Endothelial cell (in vitro differentiated cells): ENCODE measurements around the gene FGR. TPM values are rescaled to one million over a fixed set of nuclear protein-coding genes. Genes with fewer than 3 reads are reported as not detected.

Experiments used
- DNase-seq: peaks from one replicate; pipeline ENCODE4 v3.0.0; 2021; ENCODE audit warnings: low spot score
- H3K27ac Mint-ChIP-seq: one replicate; pipeline ENCODE4 v1.8.0; 2021; ENCODE audit warnings: mixed read lengths, inconsistent platforms; ENCODE audit not compliant: unreplicated experiment
- H3K27me3 Mint-ChIP-seq: one replicate; pipeline ENCODE4 v1.8.0; 2021; ENCODE audit warnings: mild to moderate bottlenecking, moderate library complexity, mixed read lengths, inconsistent platforms; ENCODE audit not compliant: unreplicated experiment
- H3K36me3 Mint-ChIP-seq: one replicate; pipeline ENCODE4 v1.8.0; 2021; ENCODE audit warnings: mild to moderate bottlenecking, low read depth, mixed read lengths, inconsistent platforms; ENCODE audit not compliant: unreplicated experiment
- H3K4me1 Mint-ChIP-seq: one replicate; pipeline ENCODE4 v1.8.0; 2021; ENCODE audit warnings: mild to moderate bottlenecking, mixed read lengths, inconsistent platforms; ENCODE audit not compliant: unreplicated experiment
- H3K4me3 Mint-ChIP-seq: one replicate; pipeline ENCODE4 v1.8.0; 2021; ENCODE audit warnings: mild to moderate bottlenecking, mixed read lengths, inconsistent platforms; ENCODE audit not compliant: unreplicated experiment
- H3K9me3 Mint-ChIP-seq: one replicate; pipeline ENCODE4 v1.8.0; 2021; ENCODE audit warnings: mixed read lengths, inconsistent platforms; ENCODE audit not compliant: unreplicated experiment
- total RNA-seq: library from RNA; stranded (reverse); fragmentation: NEBNext Ultra II Directional; extraction: Animal tissue kit (Norgen Biotek cat#: 25700); gene quantifications from one replicate; pipeline ENCODE4 v1.2.1, GENCODE V29; 2021; ENCODE audit not compliant: unreplicated experiment
- TF ChIP-seq, protein P1 (sequence below): fragments of 200-600 bp; sonication (generic); IDR thresholded peaks from one replicate; pipeline ENCODE4 v1.5.0; 2021; ENCODE audit warnings: antibody characterized with exemption; ENCODE audit not compliant: unreplicated experiment

Gene FGR
- total RNA-seq, 1 donor from 2014 or later: 0.46 TPM

GRCh38 chr1:27618341-27619082, 16.5 kb downstream of the FGR start:
- DNase-seq: no peak
- Mint-ChIP-seq H3K9me3 (no peaks in the 10 kb centered on the region), H3K27me3 (peaks cover 12% of the 10 kb centered on the region), H3K27ac (peak overlapping the region; percentile 27), H3K4me1 (peaks cover 10% of the 10 kb centered on the region), H3K36me3 (no peaks in the 10 kb centered on the region), H3K4me3 (no peak overlapping the region)
- TF ChIP-seq, protein P1, sequence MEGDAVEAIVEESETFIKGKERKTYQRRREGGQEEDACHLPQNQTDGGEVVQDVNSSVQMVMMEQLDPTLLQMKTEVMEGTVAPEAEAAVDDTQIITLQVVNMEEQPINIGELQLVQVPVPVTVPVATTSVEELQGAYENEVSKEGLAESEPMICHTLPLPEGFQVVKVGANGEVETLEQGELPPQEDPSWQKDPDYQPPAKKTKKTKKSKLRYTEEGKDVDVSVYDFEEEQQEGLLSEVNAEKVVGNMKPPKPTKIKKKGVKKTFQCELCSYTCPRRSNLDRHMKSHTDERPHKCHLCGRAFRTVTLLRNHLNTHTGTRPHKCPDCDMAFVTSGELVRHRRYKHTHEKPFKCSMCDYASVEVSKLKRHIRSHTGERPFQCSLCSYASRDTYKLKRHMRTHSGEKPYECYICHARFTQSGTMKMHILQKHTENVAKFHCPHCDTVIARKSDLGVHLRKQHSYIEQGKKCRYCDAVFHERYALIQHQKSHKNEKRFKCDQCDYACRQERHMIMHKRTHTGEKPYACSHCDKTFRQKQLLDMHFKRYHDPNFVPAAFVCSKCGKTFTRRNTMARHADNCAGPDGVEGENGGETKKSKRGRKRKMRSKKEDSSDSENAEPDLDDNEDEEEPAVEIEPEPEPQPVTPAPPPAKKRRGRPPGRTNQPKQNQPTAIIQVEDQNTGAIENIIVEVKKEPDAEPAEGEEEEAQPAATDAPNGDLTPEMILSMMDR: no peak

DNA sequence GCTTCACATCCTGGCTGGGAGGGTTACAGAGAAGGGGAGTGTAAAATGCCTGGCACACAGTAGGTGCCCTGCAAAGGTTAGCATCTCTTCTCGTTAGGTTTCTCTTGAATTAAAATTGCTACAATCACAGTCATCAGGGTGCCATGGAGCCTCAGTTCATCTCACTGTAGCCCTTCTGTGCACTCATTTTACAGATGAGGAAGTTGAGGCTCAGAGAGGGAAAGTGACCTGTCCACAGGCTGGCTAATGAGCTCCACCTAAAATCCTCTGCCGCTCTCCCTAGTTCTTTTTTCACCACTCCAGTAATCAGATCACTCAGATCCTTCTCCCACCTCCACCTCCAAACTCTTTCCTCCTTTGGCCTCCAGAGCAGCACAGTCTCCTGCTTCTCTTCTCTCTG, 17.6 kb downstream of the FGR start:
- H3K27me3 Mint-ChIP-seq: peaks cover 12% of the 10 kb centered on the region
- H3K4me3 Mint-ChIP-seq: peak overlapping the region; percentile 60
- peak overlapping the region; percentile 30 for H3K27ac Mint-ChIP-seq
- DNase-seq: no peak
- peaks cover 10% of the 10 kb centered on the region for H3K4me1 Mint-ChIP-seq
- TF ChIP-seq, protein P1: no peak
- no peaks in the 10 kb centered on the region for H3K36me3 Mint-ChIP-seq
- H3K9me3 Mint-ChIP-seq: no peaks in the 10 kb centered on the region

- TF ChIP-seq, protein P1: no peak
- no peaks in the 10 kb centered on the region for H3K9me3 Mint-ChIP-seq
- H3K27me3 Mint-ChIP-seq: peaks cover 16% of the 10 kb centered on the region
- DNase-seq: no peak
- no peaks in the 10 kb centered on the region for H3K36me3 Mint-ChIP-seq
- no peak overlapping the region for H3K27ac Mint-ChIP-seq
- H3K4me3 Mint-ChIP-seq: no peak overlapping the region
- H3K4me1 Mint-ChIP-seq: peaks cover 14% of the 10 kb centered on the region
Observed at GRCh38 chr1:27616441-27616840, 18.5 kb downstream of the FGR start.

DNA sequence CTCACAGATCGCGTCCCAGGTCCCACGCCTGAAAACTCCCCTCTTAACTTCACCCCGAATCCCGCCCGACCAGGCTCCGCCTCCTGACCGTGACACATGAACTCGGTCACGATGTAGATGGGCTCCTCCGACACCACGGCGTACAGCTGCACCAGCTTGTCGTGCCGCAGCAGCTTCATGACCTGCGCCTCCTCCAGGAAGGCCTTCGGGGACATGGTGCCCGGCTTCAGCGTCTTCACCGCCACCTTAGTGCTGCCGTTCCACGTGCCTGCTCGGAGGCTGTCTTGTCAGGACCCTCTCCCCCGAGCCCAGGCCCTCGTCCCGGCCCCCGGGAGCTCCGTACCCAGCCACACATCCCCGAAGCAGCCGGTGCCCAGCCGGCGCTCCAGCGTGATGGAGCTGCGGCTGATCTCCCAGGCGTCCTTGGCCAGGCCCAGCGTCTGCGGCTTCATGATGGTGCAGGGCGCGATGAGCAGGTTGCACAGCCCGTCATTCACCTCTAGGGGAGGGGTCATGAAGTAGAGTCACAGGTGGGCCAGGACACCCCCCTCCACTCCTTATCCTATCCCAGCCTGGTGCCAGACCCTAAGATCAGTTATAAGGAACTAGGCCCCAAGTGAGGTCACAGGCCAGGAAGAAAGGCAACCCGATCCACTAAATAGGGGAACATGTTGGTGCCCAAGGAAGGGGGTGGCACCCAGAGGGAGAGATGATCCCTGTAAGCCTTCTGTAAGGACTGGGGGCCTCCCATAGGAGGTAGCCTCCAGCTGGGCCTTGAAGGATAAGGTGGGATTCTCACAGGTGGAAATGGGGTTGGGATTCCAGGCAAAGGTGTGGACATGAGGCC, 19.4 kb downstream of the FGR start:
- peaks cover 19% of the 10 kb centered on the region for H3K4me1 Mint-ChIP-seq
- H3K9me3 Mint-ChIP-seq: no peaks in the 10 kb centered on the region
- peaks cover 16% of the 10 kb centered on the region for H3K27me3 Mint-ChIP-seq
- no peaks in the 10 kb centered on the region for H3K36me3 Mint-ChIP-seq
- DNase-seq: no peak
- no peak overlapping the region for H3K27ac Mint-ChIP-seq
- peak overlapping the region; percentile 79 for H3K4me3 Mint-ChIP-seq
- TF ChIP-seq, protein P1: no peak
